Vagina (tissue), 2 donors: ENCODE measurements around the gene GTSF1L. TPM values are rescaled to one million over a fixed set of nuclear protein-coding genes. Genes with fewer than 3 reads are reported as not detected.

Source experiments
- DNase-seq, 2 donors: peaks; one replicate each; pipeline ENCODE4 v3.0.0-alpha.2; 2017; ENCODE audit errors: extremely low spot score in 2 of 2
- H3K27ac ChIP-seq: fragments of 200-600 bp; sonication (generic); one replicate; pipeline ENCODE4 v1.5.1; 2019
- H3K27me3 ChIP-seq: fragments of 200-600 bp; sonication (generic); one replicate; pipeline ENCODE4 v1.5.1; 2019
- H3K36me3 ChIP-seq, 2 donors: fragments of 200-600 bp; sonication (generic); one replicate each; pipeline ENCODE4 v1.5.1; 2017 to 2019
- H3K4me1 ChIP-seq: fragments of 200-600 bp; sonication (generic); one replicate; pipeline ENCODE4 v1.5.1; 2019
- H3K4me3 ChIP-seq, 2 donors: fragments of 200-600 bp; sonication (generic); 1 replicate in 1 of 2; 2 replicates in 1 of 2; pipeline ENCODE4 v1.5.1; 2016 to 2019
- H3K9me3 ChIP-seq: fragments of 200-600 bp; sonication (generic); one replicate; pipeline ENCODE4 v1.5.1; 2019
- CTCF ChIP-seq, 3 experiments: fragments of 450-650 bp in 2 of 3; fragments of 200-600 bp in 1 of 3; sonication (generic) in 1 of 3; IDR thresholded peaks; one replicate each; pipeline ENCODE4 v1.5.1; 2017 to 2019; ENCODE audit warnings: antibody characterized with exemption in 3 of 3, mild to moderate bottlenecking in 2 of 3, moderate library complexity in 2 of 3
- POLR2A ChIP-seq, 2 donors: fragments of 450-650 bp; IDR thresholded peaks; one replicate each; pipeline ENCODE4 v1.6.1; 2017; ENCODE audit warnings: antibody characterized with exemption in 2 of 2, mild to moderate bottlenecking in 2 of 2, moderate library complexity in 2 of 2
- POLR2AphosphoS5 ChIP-seq, 2 donors: sonication (generic); formaldehyde crosslinking; IDR thresholded peaks; one replicate each; pipeline ENCODE4 v1.9.0; 2017; ENCODE audit warnings: antibody characterized with exemption in 2 of 2, mild to moderate bottlenecking in 2 of 2, low read depth in 1 of 2; ENCODE audit not compliant: insufficient read depth in 1 of 2
- intact Hi-C: fragments of 100-400 bp; cut with DNase I; formaldehyde crosslinking; loops from one replicate; pipeline ENCODE4 v1.15.1; 2023
- total RNA-seq: library from RNA; depleted of rRNA; stranded (reverse); fragments of >200 nt; gene quantifications from one replicate; pipeline ENCODE4 v1.2.3, GENCODE V29; 2016

The GTSF1L gene
- total RNA-seq, 1 donor from 2014 or later, result not detected

DNA sequence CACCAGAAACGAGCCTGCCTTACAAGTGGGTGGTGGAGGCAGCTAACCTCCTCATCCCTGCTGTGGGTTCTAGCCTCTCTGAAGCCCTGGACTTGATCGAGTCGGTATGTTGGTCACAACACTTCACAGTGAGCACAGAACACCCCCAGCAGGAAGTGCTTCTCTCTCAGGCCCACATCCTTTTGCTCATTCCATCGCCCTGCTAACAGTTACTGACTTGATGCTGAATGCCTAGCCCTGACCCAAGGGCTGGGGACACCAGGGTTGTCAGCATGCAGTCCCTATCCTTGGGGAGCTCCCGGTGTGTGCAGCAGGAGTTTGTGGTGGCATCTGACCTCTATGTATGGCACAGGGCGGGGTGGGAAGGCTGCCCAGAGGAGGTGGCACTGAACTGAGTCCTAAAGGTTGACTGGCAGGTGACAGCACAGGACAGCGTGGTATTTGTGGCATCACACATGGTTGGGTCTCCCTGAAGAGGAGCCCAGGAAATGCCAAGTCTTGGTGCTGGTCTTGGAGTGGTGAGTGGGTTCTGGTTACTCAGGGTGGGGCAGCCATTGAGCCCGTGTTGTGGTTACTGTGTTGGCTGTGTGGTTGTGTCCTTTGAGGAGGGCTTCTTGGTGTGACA lies 26.7 kb downstream of the GTSF1L start:
- H3K27ac ChIP-seq, result no peak overlapping the region
- no peak overlapping the region for H3K4me3 ChIP-seq
- TF ChIP-seq POLR2AphosphoS5 (IDR thresholded peaks at IDR 0.05; ENCODE audit: insufficient read depth in 1 of 2, low read depth in 1 of 2) (no peak), POLR2A (IDR thresholded peaks at IDR 0.05) (no peak), CTCF (IDR thresholded peaks at IDR 0.05) (no peak)
- intact Hi-C loops, result no loop called here
- H3K9me3 ChIP-seq, result no peaks in the 10 kb centered on the region
- no peak for DNase-seq
- no peaks in the 10 kb centered on the region for H3K27me3 ChIP-seq
- H3K36me3 ChIP-seq, result no peaks in the 10 kb centered on the region
- no peaks in the 10 kb centered on the region for H3K4me1 ChIP-seq

- H3K27me3 ChIP-seq, result no peaks in the 10 kb centered on the region
- no peak for DNase-seq
- intact Hi-C loops, result no loop called here
- no peaks in the 10 kb centered on the region for H3K9me3 ChIP-seq
- TF ChIP-seq POLR2AphosphoS5 (IDR thresholded peaks at IDR 0.05; ENCODE audit: insufficient read depth in 1 of 2, low read depth in 1 of 2) (no peak), CTCF (IDR thresholded peaks at IDR 0.05) (no peak), POLR2A (IDR thresholded peaks at IDR 0.05) (no peak)
- H3K36me3 ChIP-seq, result no peaks in the 10 kb centered on the region
- H3K4me3 ChIP-seq, result no peak overlapping the region
- H3K4me1 ChIP-seq, result no peaks in the 10 kb centered on the region
- no peak overlapping the region for H3K27ac ChIP-seq
Observed at GRCh38 chr20:43695571-43695970, 31.2 kb downstream of the GTSF1L start.

DNA sequence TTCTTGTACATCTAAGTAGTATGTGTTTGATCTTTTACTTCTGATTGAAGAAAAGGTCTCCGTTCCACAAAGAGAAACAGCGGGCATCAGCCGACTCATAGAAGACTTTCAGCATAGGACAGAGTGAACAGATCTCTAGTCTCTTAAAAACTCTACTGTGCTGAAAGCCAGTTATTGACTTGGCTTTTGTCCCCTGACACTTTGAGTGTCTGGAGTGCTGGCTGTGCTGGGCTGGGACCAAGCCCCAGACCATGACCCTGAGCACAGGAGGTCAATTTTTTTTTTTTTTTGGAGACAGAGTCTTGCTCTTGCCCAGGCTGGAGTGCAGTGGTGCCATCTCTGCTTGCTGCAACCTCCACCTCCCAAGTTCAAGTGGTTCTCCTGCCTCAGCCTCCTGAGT lies 32.0 kb downstream of the GTSF1L start:
- no peak for TF ChIP-seq CTCF (IDR thresholded peaks at IDR 0.05)
- TF ChIP-seq POLR2AphosphoS5 (IDR thresholded peaks at IDR 0.05; ENCODE audit: insufficient read depth in 1 of 2, low read depth in 1 of 2), result no peak
- TF ChIP-seq POLR2A (IDR thresholded peaks at IDR 0.05), result no peak
- H3K27me3 ChIP-seq, result no peaks in the 10 kb centered on the region
- no peaks in the 10 kb centered on the region for H3K9me3 ChIP-seq
- H3K27ac ChIP-seq, result no peak overlapping the region
- no peaks in the 10 kb centered on the region for H3K36me3 ChIP-seq
- no peaks in the 10 kb centered on the region for H3K4me1 ChIP-seq
- DNase-seq, result no peak
- intact Hi-C loops, result no loop called here
- no peak overlapping the region for H3K4me3 ChIP-seq

GRCh38 chr20:43691928-43692524 lies 34.8 kb downstream of the GTSF1L start:
- Histone ChIP-seq H3K4me3 (no peak overlapping the region), H3K4me1 (no peaks in the 10 kb centered on the region), H3K9me3 (no peaks in the 10 kb centered on the region), H3K27ac (no peak overlapping the region), H3K36me3 (no peaks in the 10 kb centered on the region), H3K27me3 (no peaks in the 10 kb centered on the region)
- intact Hi-C loops, result no loop called here
- no peak for DNase-seq
- TF ChIP-seq POLR2AphosphoS5 (IDR thresholded peaks at IDR 0.05; ENCODE audit: insufficient read depth in 1 of 2, low read depth in 1 of 2), result no peak
- no peak for TF ChIP-seq POLR2A (IDR thresholded peaks at IDR 0.05)
- TF ChIP-seq CTCF (IDR thresholded peaks at IDR 0.05), result no peak

GRCh38 chr20:43690943-43691598 lies 35.7 kb downstream of the GTSF1L start:
- no peak for TF ChIP-seq POLR2A (IDR thresholded peaks at IDR 0.05)
- TF ChIP-seq POLR2AphosphoS5 (IDR thresholded peaks at IDR 0.05; ENCODE audit: insufficient read depth in 1 of 2, low read depth in 1 of 2), result no peak
- TF ChIP-seq CTCF (IDR thresholded peaks at IDR 0.05), result no peak
- no peak overlapping the region for H3K4me3 ChIP-seq
- no peaks in the 10 kb centered on the region for H3K9me3 ChIP-seq
- no peak for DNase-seq
- intact Hi-C loops, result no loop called here
- H3K4me1 ChIP-seq, result no peaks in the 10 kb centered on the region
- no peaks in the 10 kb centered on the region for H3K36me3 ChIP-seq
- no peaks in the 10 kb centered on the region for H3K27me3 ChIP-seq
- no peak overlapping the region for H3K27ac ChIP-seq
